ENCODE measurements around the gene ARHGAP45. TPM values are rescaled to one million over a fixed set of nuclear protein-coding genes. Genes with fewer than 3 reads are reported as not detected.

Gene ARHGAP45
- total RNA-seq, 4 donors from 2014 or later: 0.83 to 7.6 (median 3.4) TPM

DNA sequence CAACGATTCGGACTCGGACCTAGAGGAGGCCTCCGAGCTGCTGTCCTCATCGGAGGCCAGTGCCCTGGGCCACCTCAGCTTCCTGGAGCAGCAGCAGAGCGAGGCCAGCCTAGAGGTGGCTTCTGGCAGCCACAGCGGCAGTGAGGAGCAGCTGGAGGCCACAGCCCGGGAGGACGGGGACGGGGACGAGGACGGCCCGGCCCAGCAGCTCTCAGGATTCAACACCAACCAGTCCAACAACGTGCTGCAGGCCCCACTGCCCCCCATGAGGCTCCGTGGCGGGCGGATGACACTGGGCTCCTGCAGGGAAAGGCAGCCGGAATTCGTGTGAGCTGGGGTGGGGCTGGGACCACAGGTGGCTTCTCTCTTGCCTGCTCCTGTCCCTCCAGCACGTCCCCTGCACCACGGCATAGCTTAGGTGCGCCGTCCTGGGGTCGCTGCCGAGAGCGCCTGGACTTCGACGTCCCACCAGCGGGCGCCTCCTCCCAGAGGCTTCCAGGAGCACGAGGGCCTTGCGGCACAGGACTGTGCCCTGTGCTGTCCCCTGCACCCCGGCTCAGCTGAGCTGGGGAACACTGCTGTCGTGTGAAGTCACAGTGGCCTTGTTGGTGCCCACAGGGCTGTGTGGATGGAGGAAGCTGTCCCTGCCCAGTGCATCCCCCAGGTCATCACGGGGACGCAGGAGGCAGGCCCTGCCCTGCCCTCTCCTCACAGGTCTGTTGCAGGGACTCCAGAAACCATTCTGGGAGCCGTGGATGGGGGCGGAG lies 18.9 kb downstream of the ARHGAP45 start:
- DNase-seq: no peak
- no peak overlapping the region for H3K4me3 ChIP-seq
- no peak overlapping the region for H3K27ac ChIP-seq
- intact Hi-C loops (cut with DNase I; ENCODE audit: low total_unique reads) (no loop called here), in situ Hi-C loops (cut with MboI; ENCODE audit: low sequenced_read_pairs in 4 of 4) (no loop called here)
- peaks cover 0 to 13% of the 10 kb centered on the region in 2 donors for H3K4me1 ChIP-seq
- H3K27me3 ChIP-seq: peaks cover 5 to 17% (median 10%) of the 10 kb centered on the region in 3 donors
- H3K36me3 ChIP-seq: peaks cover 0 to 31% of the 10 kb centered on the region in 2 donors
- TF ChIP-seq, protein P1, sequence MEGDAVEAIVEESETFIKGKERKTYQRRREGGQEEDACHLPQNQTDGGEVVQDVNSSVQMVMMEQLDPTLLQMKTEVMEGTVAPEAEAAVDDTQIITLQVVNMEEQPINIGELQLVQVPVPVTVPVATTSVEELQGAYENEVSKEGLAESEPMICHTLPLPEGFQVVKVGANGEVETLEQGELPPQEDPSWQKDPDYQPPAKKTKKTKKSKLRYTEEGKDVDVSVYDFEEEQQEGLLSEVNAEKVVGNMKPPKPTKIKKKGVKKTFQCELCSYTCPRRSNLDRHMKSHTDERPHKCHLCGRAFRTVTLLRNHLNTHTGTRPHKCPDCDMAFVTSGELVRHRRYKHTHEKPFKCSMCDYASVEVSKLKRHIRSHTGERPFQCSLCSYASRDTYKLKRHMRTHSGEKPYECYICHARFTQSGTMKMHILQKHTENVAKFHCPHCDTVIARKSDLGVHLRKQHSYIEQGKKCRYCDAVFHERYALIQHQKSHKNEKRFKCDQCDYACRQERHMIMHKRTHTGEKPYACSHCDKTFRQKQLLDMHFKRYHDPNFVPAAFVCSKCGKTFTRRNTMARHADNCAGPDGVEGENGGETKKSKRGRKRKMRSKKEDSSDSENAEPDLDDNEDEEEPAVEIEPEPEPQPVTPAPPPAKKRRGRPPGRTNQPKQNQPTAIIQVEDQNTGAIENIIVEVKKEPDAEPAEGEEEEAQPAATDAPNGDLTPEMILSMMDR (IDR thresholded peaks at IDR 0.05 in 4 of 5, conservative IDR thresholded peaks at IDR 0.05 in 1 of 5): no peak
- no peak for TF ChIP-seq POLR2A (IDR thresholded peaks at IDR 0.05)
- no peak for ATAC-seq
- no peaks in the 10 kb centered on the region for H3K9me3 ChIP-seq

DNA sequence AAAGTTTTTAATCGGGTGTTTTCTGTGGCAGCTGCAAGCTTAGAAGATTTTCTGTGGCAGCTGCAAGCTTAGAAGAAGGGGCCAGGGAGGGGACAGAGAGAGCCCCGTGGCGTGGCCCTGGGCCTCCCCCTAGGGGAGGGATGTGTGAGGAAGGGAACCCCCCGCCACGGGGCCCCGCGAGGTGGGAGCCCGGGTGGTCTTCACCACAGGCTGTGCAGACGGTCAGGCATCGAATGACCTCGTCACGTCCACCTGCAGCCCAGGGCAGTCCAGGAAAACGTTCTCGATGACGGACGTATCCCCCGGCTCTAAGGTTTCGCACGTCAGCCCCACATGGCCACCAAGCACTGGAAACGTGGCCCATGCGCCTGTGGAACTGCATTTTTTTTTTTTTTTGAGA lies 19.6 kb downstream of the ARHGAP45 start:
- H3K27me3 ChIP-seq: peaks cover 3 to 15% (median 5%) of the 10 kb centered on the region in 3 donors
- ATAC-seq (no peak), DNase-seq (no peak)
- peaks cover 0 to 13% of the 10 kb centered on the region in 2 donors for H3K4me1 ChIP-seq
- in situ Hi-C loops (cut with MboI; ENCODE audit: low sequenced_read_pairs in 4 of 4) (no loop called here), intact Hi-C loops (cut with DNase I; ENCODE audit: low total_unique reads) (no loop called here)
- H3K36me3 ChIP-seq: peaks cover 0 to 38% of the 10 kb centered on the region in 2 donors
- no peak overlapping the region for H3K27ac ChIP-seq
- TF ChIP-seq, protein P1 (IDR thresholded peaks at IDR 0.05 in 4 of 5, conservative IDR thresholded peaks at IDR 0.05 in 1 of 5): no peak
- no peak for TF ChIP-seq POLR2A (IDR thresholded peaks at IDR 0.05)
- H3K9me3 ChIP-seq: no peaks in the 10 kb centered on the region
- no peak overlapping the region for H3K4me3 ChIP-seq

DNA sequence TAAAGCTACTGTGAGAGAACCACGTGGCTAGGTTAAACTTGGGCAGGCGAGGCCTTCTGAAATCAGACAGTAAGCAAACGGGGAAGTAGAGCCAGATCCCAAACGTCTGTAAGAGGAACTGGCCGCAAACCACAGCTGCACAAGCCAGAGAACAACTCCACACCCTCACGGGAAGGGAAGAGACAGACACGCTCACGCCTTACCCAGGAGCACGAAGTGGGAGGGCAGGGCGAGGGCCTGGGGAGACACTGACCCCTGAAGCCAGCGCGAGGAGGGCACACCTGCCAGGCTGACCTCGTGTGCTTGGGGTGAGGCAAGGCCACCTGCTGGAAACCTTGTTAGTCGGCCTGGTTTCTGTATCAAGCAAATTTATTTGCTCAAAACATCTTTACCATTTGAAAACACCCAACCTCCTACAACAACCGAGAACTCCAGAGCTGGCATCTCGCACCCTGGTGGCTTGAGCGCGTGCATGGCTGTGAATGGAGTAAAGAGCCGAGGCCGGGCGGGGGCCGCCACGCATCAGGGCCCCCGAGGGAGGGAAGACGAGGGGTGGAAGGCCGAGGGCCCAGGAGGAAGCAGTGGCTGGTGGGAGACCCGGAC lies 20.9 kb downstream of the ARHGAP45 start:
- Histone ChIP-seq H3K4me3 (no peak overlapping the region), H3K36me3 (peaks cover 0 to 51% of the 10 kb centered on the region in 2 donors), H3K9me3 (no peaks in the 10 kb centered on the region), H3K27me3 (peaks cover 0 to 5% (median 2%) of the 10 kb centered on the region in 3 donors), H3K4me1 (peaks cover 0 to 13% of the 10 kb centered on the region in 2 donors), H3K27ac (peak overlapping the region in 3 of 4 donors; percentile 8 to 54 (median 40))
- no peak for TF ChIP-seq POLR2A (IDR thresholded peaks at IDR 0.05)
- TF ChIP-seq, protein P1 (IDR thresholded peaks at IDR 0.05 in 4 of 5, conservative IDR thresholded peaks at IDR 0.05 in 1 of 5): no peak
- ATAC-seq (peak in 1 of 2 donors; percentile 64), DNase-seq (peak; percentile 50 to 51)
- in situ Hi-C loops (cut with MboI; ENCODE audit: low sequenced_read_pairs in 4 of 4) (no loop called here), intact Hi-C loops (cut with DNase I; ENCODE audit: low total_unique reads) (no loop called here)

DNA sequence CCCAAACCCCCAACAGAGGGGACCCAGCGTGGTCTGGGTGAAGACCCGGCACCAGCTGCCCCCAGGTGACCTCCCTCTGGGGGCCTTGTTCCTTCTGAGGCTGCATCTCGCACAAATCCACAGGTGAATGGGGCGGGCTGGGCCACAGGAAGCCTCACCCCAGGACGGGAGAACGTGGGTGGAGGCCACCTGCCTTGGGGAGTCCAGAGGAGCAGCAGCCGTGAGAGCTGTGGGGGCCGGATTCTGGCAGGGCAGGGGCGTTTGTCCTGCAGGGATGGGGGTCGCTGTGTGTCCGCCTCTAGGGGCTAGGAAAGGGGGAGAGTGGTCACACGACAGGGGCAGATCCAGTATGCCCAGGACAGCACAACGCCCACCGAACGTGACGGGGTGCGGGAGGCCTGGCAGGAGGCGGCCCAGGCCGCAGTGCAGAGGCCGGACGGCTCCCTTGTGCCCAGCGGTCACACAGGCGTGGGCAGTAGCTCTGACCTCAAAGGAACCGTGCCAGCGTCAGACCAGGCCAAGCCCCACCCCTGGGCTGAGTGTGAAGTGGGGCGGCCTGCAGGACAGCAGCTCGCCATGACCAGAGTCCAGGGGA lies 21.5 kb downstream of the ARHGAP45 start:
- Histone ChIP-seq H3K4me3 (no peak overlapping the region), H3K27me3 (peaks cover 0 to 5% (median 0%) of the 10 kb centered on the region in 3 donors), H3K4me1 (peaks cover 4 to 17% of the 10 kb centered on the region in 2 donors), H3K9me3 (no peaks in the 10 kb centered on the region), H3K36me3 (peaks cover 0 to 57% of the 10 kb centered on the region in 2 donors), H3K27ac (peak overlapping the region in 3 of 4 donors; percentile 8 to 54 (median 40))
- DNase-seq (peak in 1 of 2 donors; percentile 29), ATAC-seq (no peak)
- TF ChIP-seq, protein P1 (IDR thresholded peaks at IDR 0.05 in 4 of 5, conservative IDR thresholded peaks at IDR 0.05 in 1 of 5): no peak
- no peak for TF ChIP-seq POLR2A (IDR thresholded peaks at IDR 0.05)
- intact Hi-C loops (cut with DNase I; ENCODE audit: low total_unique reads) (no loop called here), in situ Hi-C loops (cut with MboI; ENCODE audit: low sequenced_read_pairs in 4 of 4) (no loop called here)

Measured in gastrocnemius medialis (tissue), 4 donors.